Middle frontal gyrus (tissue), 1 donor: Measurements from ENCODE around the gene BCL2.

Experiments
- DNase-seq: peaks from one replicate; pipeline ENCODE4 v3.0.0-alpha.2; 2015; ENCODE audit warnings: low spot score; ENCODE audit errors: extremely low spot score

The BCL2 gene

GRCh38 chr18:63288311-63288710, 31.3 kb downstream of the BCL2 start:
- DNase-seq, result no peak

DNA sequence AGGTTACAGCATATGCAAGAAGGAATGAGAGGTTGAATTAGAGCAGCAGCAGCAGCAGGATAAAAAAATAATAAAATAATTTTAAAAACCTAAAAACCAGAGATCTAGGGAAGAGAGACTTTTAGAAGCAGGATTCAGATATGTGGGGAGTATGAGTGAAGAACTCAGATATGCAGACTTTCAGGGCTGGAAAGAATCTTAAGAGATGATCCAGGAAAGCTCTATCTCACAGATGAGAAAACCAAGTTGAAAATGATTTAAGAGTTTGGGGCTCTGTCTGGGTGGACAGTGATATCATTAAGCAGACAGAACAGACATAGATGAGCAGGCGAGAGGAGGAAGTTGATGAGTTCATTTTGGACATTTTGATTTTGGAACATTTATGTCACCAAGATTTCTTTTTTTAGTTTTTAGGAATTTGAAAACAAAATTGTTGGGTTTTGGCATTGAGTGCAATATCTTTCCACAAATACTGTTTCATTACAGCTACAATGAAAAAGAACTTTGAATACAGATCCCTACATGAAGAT, 31.8 kb downstream of the BCL2 start:
- DNase-seq, result no peak

- DNase-seq, result no peak
Measured at GRCh38 chr18:63286926-63287325, 32.6 kb downstream of the BCL2 start.

- DNase-seq, result no peak
Measured at GRCh38 chr18:63284827-63285733, 34.5 kb downstream of the BCL2 start.

DNA sequence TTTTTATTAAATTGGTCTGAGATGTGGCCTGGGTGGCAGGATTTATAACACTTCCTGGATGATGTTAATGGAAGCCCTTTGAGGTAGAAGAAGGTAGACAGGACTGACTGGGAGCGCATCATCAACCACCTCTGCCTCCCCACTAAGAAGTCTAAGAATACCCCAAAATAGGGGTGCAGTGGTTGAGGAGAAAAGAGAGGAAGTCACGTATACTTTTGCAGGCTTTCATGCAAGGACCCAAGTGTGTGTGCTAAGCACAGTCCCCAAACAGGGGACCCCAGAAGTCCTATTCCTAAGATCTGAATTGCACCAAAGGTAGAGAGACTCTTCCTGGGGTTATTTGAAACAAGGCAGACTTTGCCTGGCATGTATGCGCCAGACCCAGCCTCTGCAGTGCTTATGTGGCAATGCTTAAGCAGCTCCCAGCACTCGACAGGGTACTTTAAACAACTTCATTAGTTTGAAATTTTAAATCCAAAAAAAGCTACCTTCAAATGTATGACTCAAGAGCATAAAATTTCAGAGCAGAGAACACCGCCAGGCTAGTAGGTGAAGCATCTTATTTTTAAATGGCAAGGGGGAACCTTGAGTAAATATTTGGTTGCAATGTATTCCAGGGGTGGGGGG, 35.3 kb downstream of the BCL2 start:
- no peak for DNase-seq

GRCh38 chr18:63283305-63284094, 36.1 kb downstream of the BCL2 start:
- DNase-seq, result no peak

DNA sequence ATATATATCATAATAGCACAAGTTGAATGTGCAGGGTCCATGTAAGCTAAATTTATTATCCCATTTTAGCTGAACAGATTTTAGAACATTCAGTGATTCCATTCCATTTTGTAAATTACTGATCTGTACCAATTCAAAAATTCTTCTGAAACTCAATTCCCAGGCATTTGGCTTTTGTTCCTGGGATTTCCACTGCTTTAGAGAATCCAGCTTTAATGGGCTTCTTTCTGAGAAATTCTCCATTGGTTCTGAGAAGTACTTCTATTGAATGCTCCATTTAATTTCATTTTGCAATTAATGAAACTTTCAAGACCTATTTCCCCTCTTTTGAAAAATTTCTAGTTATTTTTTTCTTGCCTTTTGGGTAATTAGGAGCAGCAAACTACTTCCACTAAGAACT, 36.8 kb downstream of the BCL2 start:
- DNase-seq, result no peak

DNA sequence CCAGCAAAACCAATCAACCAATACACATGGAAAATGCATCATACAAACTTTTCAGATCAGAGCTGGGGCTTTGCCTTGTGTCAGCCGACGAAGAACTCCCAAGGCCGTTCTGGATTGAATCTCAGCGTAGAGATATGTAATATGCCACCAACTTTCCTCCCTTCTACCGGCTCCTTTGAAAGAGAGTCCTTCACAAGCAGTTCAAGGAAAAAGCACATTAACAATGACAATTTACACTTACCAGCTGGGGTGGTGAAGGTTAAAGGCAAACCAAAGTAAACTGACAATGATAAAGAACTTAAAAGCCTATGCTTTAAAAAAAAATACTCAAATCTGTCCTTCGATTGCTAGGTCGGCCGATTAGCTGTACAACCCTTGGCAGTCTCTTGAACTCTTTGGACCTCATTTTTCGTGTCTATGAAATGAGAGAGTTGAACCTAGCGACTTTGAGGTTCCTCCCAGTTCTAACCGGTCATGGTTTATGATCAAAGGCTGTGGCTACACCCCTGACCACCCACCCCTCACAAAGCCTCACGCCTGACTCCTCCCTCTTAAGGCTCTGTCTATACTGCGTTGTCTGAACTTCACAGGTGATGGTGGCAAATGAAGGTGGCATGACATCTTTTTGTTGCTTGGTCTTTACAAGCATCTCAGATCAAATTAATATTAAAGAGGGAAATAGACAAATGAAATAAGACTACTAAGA, 46.2 kb downstream of the BCL2 start:
- no peak for DNase-seq

- DNase-seq, result no peak
Measured at GRCh38 chr18:63272638-63273037, 46.9 kb downstream of the BCL2 start.

DNA sequence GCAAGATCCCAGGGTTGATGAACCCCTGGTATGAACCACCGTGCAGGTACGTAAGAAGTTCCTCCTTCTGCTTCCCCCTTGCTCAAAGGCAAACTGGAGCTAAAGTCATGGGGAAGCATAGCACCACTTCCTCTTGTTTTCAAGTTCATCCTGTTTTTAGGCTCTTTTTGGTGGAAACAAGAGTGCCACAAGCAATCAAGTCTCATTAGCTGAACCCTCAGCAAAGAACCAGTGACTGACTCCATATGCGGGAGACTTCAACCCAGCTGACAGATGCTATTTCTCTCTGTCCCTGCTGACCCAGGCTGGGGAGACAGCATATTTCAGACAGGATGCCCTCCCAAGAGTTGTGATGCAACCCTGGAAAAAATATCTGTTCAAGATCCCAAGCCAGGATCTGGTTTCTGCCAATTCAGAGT, 47.7 kb downstream of the BCL2 start:
- DNase-seq, result no peak

DNA sequence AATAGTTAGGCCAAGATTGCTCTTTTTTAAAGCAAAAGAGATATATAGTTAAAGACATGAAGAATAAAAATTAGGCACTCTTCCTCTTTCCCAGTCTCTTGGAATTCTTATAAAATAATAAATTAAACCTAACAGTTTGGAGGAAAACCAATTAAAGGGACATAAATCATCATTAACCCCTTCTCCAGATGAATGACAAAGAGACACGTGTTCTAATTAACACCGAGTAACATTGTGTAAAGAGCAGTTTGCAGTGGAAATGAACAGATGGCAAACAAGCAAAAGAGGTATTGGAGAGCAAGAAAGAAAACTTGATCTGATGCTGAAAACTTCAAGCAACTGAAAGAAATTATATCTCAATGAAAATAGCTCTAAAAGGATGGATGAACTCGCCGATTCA, 48.4 kb downstream of the BCL2 start:
- no peak for DNase-seq

DNA sequence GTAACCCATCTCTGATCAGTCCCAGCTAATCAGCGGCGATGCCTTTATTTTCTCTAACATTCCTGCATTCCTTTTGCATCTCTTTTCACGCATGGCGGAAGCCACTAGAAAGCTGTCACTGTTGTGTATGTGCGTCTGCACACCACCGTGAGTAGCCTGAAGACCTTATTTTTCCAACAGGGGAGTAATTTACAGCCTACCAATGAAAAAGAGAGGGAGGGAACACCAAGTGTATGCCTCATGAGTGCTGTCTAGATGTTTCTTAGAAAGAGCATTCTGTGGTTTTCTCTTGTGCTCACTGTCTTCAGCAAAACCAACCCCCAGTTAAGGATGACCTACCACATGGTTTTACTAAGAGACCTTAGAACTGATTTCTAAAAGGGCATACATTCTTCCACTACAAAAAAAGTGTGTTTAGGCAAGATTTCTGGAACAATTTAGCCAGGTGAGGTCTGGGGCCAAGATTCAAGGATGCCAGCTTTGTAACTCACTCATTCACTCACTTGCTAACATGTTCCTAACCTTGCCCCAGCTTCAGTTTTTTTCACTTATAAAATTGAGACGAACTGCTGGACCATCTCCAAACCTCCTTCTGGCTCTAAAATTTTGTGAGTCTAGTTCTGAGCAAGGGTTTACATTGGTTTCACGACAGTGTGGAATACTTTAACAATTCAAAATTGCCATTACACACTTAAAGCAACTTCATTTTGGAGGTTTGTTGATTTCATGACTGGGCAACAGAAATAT, 51.4 kb downstream of the BCL2 start:
- DNase-seq, result no peak

GRCh38 chr18:63266888-63267790, 52.4 kb downstream of the BCL2 start:
- DNase-seq, result no peak

GRCh38 chr18:63265326-63265725, 54.2 kb downstream of the BCL2 start:
- DNase-seq, result no peak

DNA sequence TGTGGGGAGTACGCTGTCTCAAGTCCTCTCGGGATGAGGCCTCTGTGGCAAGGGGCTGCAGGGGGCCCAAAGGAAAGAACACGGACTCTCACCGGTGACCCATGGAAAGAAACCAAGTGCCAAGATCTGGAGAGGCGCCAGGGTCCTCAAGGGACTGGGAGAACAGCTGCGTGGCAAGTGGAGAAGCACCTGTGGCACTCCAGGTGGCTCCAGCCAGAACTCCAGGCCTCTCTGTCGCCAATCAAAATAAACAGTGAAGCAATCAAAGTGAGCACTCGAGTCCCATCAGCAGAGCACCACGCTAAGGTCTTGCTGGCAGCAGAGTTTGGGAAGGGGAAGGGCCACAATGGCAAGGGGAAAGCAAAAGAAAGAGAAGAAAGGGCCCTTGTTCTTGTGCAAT, 54.7 kb downstream of the BCL2 start:
- no peak for DNase-seq

DNA sequence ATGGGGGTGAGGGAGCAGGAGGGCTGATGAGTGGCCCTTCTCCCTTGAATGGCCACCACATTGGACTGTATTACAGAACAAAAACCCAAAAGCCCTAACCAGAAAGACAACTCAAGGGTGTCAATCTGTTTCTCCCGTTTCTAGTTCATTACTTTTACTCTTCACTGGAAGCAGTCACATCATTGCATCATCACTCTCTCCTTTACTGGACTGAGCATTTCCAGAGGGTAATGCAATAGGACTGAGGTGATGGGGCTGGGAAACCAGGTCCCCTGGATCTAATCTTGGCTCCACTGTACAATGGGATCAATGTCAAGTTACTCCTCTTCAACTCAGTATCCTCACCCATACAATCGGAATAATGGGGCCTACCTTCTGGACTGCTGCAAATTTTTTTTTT, 56.1 kb downstream of the BCL2 start:
- DNase-seq, result no peak

DNA sequence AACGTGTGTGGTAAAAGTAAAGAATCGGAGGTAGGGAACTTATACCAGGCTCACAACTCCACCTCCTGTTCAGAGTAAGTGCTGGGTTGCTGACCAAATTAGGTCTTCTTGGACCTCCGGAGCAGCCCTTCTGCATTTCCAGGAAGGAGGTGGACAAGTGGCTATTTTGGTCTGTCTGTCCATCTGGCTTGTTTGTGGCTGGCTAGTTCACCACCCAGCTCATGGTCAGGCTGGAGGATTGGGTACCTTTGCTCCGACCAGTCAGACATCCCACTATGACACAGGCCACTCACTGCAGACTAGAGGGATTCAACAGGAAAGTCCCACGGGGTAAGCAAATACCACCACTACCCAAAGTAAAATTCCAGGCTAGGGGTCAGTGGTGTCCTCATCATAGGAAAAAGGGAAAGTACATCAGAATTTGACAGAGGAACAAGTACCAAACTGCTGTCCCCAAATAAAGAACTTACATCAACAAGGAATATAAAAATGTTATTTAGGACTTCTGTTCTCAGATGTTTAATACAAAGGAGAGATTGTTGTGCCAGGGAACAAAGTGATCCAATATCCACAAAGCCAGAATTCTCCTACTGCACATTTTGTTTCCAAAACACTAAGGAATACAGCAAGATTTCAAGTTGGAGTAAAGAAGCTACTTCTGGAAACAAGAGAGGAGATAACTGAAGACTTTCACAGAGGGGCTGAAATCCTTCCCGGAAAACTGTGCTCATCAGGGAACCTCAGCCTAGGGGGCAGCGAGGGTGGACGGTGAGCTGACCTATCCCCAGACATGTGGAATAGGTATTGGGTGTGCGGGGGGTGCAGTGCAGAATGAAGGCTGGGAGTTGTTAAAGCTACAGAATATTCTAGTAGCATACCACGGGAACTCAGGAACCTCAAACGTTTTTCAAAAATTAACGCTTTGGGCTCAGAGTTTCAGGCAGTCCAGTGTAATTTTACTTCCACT, 56.9 kb downstream of the BCL2 start:
- no peak for DNase-seq

GRCh38 chr18:63261029-63261428, 58.5 kb downstream of the BCL2 start:
- DNase-seq, result no peak
